Neural progenitor cell (in vitro differentiated cells): Measurements from ENCODE around the gene ACVR1. TPM values are rescaled to one million over a fixed set of nuclear protein-coding genes. Genes with fewer than 3 reads are reported as not detected.

Experiments
- DNase-seq: peaks from one replicate; pipeline ENCODE4 v3.0.0-alpha.2; 2016; ENCODE audit warnings: low spot score
- H2AFZ ChIP-seq: fragments of 200-600 bp; sonication (generic); replicated peaks from 2 replicates; pipeline ENCODE4 v1.6.1; 2016; ENCODE audit warnings: antibody characterized with exemption
- H3F3A ChIP-seq: fragments of 200-600 bp; sonication (generic); 2 replicates; pipeline ENCODE4 v1.6.1; 2016; ENCODE audit warnings: antibody characterized with exemption, low read depth
- H3K27ac ChIP-seq: fragments of 200-600 bp; sonication (generic); 2 replicates; pipeline ENCODE4 v1.5.1; 2016; ENCODE audit warnings: mild to moderate bottlenecking
- H3K27me3 ChIP-seq: fragments of 200-600 bp; sonication (generic); 2 replicates; pipeline ENCODE4 v1.6.1; 2016; ENCODE audit warnings: mild to moderate bottlenecking, moderate library complexity
- H3K36me3 ChIP-seq: fragments of 200-600 bp; sonication (generic); 2 replicates; pipeline ENCODE4 v1.5.1; 2016
- H3K4me1 ChIP-seq: fragments of 200-600 bp; sonication (generic); 2 replicates; pipeline ENCODE4 v1.6.1; 2016; ENCODE audit warnings: mixed run types
- H3K4me2 ChIP-seq: fragments of 200-600 bp; sonication (generic); 2 replicates; pipeline ENCODE4 v1.6.1; 2016
- H3K4me3 ChIP-seq: fragments of 200-600 bp; sonication (generic); 2 replicates; pipeline ENCODE4 v1.5.1; 2016
- H3K79me2 ChIP-seq: fragments of 200-600 bp; sonication (generic); 2 replicates; pipeline ENCODE4 v1.6.1; 2016; ENCODE audit warnings: low read depth
- H3K9ac ChIP-seq: fragments of 200-600 bp; sonication (generic); 2 replicates; pipeline ENCODE4 v1.6.1; 2016
- H3K9me3 ChIP-seq: fragments of 200-600 bp; sonication (generic); 2 replicates; pipeline ENCODE4 v1.5.1; 2016; ENCODE audit warnings: low read depth
- H4K20me1 ChIP-seq: fragments of 200-600 bp; sonication (generic); 2 replicates; pipeline ENCODE4 v1.6.1; 2016; ENCODE audit warnings: low read depth
- H3K27ac Mint-ChIP-seq: 3 replicates; pipeline ENCODE4 v1.8.0; 2021; ENCODE audit warnings: mixed read lengths
- H3K27me3 Mint-ChIP-seq: 2 replicates; pipeline ENCODE4 v1.8.0; 2022; ENCODE audit warnings: low read depth, mild to moderate bottlenecking, inconsistent platforms, moderate library complexity, mixed read lengths; ENCODE audit not compliant: insufficient read depth
- H3K36me3 Mint-ChIP-seq: 3 replicates; pipeline ENCODE4 v1.8.0; 2021; ENCODE audit warnings: mixed read lengths
- H3K4me1 Mint-ChIP-seq: 3 replicates; pipeline ENCODE4 v1.8.0; 2021; ENCODE audit warnings: mixed read lengths
- H3K4me3 Mint-ChIP-seq: 3 replicates; pipeline ENCODE4 v1.8.0; 2021; ENCODE audit warnings: mild to moderate bottlenecking, moderate library complexity, mixed read lengths
- H3K9me3 Mint-ChIP-seq: 3 replicates; pipeline ENCODE4 v1.8.0; 2020; ENCODE audit warnings: mixed read lengths
- CTCF ChIP-seq: fragments of 200-600 bp; sonication (generic); IDR thresholded peaks from 2 replicates; pipeline ENCODE4 v1.5.1; 2017; ENCODE audit warnings: antibody characterized with exemption, mild to moderate bottlenecking
- EZH2 ChIP-seq: fragments of 200-600 bp; sonication (generic); IDR thresholded peaks from 2 replicates; pipeline ENCODE4 v1.6.1; 2017; ENCODE audit warnings: antibody characterized with exemption, mild to moderate bottlenecking, moderate library complexity
- EZH2phosphoT487 ChIP-seq: fragments of 200-600 bp; sonication (generic); IDR thresholded peaks from 2 replicates; pipeline ENCODE4 v1.6.1; 2017; ENCODE audit warnings: antibody characterized with exemption
- total RNA-seq: library from RNA; depleted of rRNA; stranded (reverse); fragments of >200 nt; gene quantifications from 2 replicates; pipeline ENCODE4 v1.2.3, GENCODE V29; 2015; ENCODE audit warnings: low replicate concordance

ACVR1 gene
- total RNA-seq, 1 donor from 2014 or later, result 14.0 TPM

GRCh38 chr2:157866202-157866601 lies 9.9 kb downstream of the ACVR1 start:
- no peak overlapping the region for H3K27ac ChIP-seq
- no peak overlapping the region for H3K27ac Mint-ChIP-seq
- H3K4me1 Mint-ChIP-seq, result peaks cover 9% of the 10 kb centered on the region
- DNase-seq, result peak; percentile 30
- peaks cover 91% of the 10 kb centered on the region for H3K79me2 ChIP-seq
- H3K9me3 Mint-ChIP-seq, result peaks cover 3% of the 10 kb centered on the region
- H2AFZ ChIP-seq, result no peak overlapping the region
- peaks cover 2% of the 10 kb centered on the region for H3K36me3 Mint-ChIP-seq
- peak overlapping the region; percentile 65 for H3K4me2 ChIP-seq
- H4K20me1 ChIP-seq, result peaks cover 52% of the 10 kb centered on the region
- H3K27me3 ChIP-seq, result no peaks in the 10 kb centered on the region
- peaks cover 17% of the 10 kb centered on the region for H3F3A ChIP-seq
- H3K4me1 ChIP-seq, result peaks cover 28% of the 10 kb centered on the region
- H3K9me3 ChIP-seq, result no peaks in the 10 kb centered on the region
- H3K4me3 Mint-ChIP-seq, result no peak overlapping the region
- H3K9ac ChIP-seq, result no peak overlapping the region
- H3K4me3 ChIP-seq, result peak overlapping the region; percentile 11
- H3K36me3 ChIP-seq, result no peaks in the 10 kb centered on the region
- no peaks in the 10 kb centered on the region for H3K27me3 Mint-ChIP-seq
- no peak for TF ChIP-seq CTCF
- TF ChIP-seq EZH2, result no peak
- no peak for TF ChIP-seq EZH2phosphoT487

GRCh38 chr2:157864857-157865430 lies 11.2 kb downstream of the ACVR1 start:
- H3K36me3 Mint-ChIP-seq, result peaks cover 2% of the 10 kb centered on the region
- Histone ChIP-seq H3K27me3 (no peaks in the 10 kb centered on the region), H3F3A (peaks cover 17% of the 10 kb centered on the region), H3K9me3 (no peaks in the 10 kb centered on the region), H3K79me2 (peaks cover 78% of the 10 kb centered on the region), H4K20me1 (peaks cover 53% of the 10 kb centered on the region), H2AFZ (no peak overlapping the region), H3K4me3 (no peak overlapping the region), H3K36me3 (no peaks in the 10 kb centered on the region), H3K4me2 (no peak overlapping the region), H3K27ac (no peak overlapping the region), H3K9ac (no peak overlapping the region), H3K4me1 (peaks cover 28% of the 10 kb centered on the region)
- peaks cover 9% of the 10 kb centered on the region for H3K4me1 Mint-ChIP-seq
- no peaks in the 10 kb centered on the region for H3K27me3 Mint-ChIP-seq
- H3K4me3 Mint-ChIP-seq, result no peak overlapping the region
- DNase-seq, result no peak
- peaks cover 3% of the 10 kb centered on the region for H3K9me3 Mint-ChIP-seq
- TF ChIP-seq EZH2phosphoT487, result no peak
- TF ChIP-seq EZH2, result no peak
- TF ChIP-seq CTCF, result no peak
- no peak overlapping the region for H3K27ac Mint-ChIP-seq

DNA sequence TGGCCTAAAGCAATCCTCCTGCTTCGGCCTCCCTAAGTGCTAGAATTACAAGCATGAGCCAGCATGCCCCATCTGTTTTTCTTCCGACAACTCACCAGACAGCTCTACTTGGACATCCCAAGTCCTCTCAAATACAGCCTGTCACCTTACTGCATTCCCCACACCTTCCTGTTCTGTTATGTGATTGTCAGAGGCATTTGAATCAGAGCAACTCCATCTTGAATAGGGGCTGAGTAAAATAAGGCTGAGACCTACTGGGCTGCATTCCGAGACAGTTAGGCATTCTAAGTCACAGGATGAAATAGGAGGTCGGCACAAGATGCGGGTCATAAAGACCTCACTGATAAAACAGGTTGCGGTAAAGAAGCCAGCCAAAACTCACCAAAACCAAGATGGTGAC lies 17.3 kb downstream of the ACVR1 start:
- Histone ChIP-seq H4K20me1 (peaks cover 54% of the 10 kb centered on the region), H3F3A (no peaks in the 10 kb centered on the region), H3K4me3 (no peak overlapping the region), H3K9ac (no peak overlapping the region), H3K4me1 (no peaks in the 10 kb centered on the region), H3K79me2 (peaks cover 18% of the 10 kb centered on the region), H3K27ac (no peak overlapping the region), H3K4me2 (no peak overlapping the region), H3K27me3 (no peaks in the 10 kb centered on the region), H2AFZ (no peak overlapping the region), H3K9me3 (no peaks in the 10 kb centered on the region), H3K36me3 (no peaks in the 10 kb centered on the region)
- no peak overlapping the region for H3K4me3 Mint-ChIP-seq
- TF ChIP-seq EZH2 (no peak), CTCF (no peak), EZH2phosphoT487 (no peak)
- H3K27ac Mint-ChIP-seq, result no peak overlapping the region
- H3K36me3 Mint-ChIP-seq, result no peaks in the 10 kb centered on the region
- no peaks in the 10 kb centered on the region for H3K27me3 Mint-ChIP-seq
- H3K4me1 Mint-ChIP-seq, result peaks cover under 1% of the 10 kb centered on the region
- no peak for DNase-seq
- no peaks in the 10 kb centered on the region for H3K9me3 Mint-ChIP-seq
